ENCODE measurements around the gene EQTN.
"Not testable (repeated sequence)": the region's sequence is repeated elsewhere in the genome, so short reads cannot be mapped to it uniquely, and the experiment has no call there.

EQTN gene

DNA sequence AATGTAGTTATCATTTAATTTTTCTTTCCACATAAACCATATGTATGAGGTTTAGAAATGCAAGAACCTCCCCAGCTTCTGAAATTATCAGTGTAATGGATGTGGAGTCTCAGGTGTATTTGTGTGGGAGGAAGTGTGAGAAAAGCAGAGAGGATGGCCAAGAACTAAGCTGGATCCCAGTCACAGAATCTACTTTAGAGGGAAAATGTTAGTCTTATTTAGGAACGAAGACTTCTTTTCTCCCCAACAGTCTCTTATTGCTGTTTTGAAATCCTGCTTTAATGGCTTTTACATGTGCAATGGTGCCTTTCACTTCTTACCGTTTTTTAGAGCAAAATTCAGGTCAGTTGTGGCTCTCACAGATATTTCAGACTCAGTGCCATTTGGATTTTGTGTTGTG lies 3.0 kb downstream of the EQTN start:
- DNase-seq (ENCODE audit: low read depth in 2 of 2): no peak

- DNase-seq (ENCODE audit: low read depth in 2 of 2): no peak
Measured at GRCh38 chr9:27292659-27293405, 4.1 kb downstream of the EQTN start.

DNA sequence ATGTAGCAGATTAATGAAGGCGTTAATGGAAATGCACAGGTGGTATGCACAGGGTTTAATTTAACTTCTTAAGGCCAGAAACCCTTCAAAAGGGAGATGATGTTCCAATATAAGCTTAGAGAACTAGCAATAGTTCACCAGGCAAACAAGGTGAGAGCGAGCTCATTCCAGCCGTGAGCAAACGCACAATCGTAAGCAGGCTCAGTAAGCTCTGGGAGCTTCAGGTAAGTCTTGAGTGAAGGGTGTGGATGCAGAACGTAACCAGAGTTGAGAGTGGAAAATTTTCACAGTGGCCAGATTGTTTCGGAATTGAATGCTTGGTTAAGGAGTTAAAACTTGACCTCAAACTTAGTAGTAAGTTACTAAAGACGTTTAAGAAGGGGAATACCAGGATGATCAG lies 5.7 kb downstream of the EQTN start:
- no peak for DNase-seq (ENCODE audit: low read depth in 2 of 2)

GRCh38 chr9:27282269-27282668 lies 14.7 kb downstream of the EQTN start:
- DNase-seq (ENCODE audit: low read depth in 2 of 2): no peak

DNA sequence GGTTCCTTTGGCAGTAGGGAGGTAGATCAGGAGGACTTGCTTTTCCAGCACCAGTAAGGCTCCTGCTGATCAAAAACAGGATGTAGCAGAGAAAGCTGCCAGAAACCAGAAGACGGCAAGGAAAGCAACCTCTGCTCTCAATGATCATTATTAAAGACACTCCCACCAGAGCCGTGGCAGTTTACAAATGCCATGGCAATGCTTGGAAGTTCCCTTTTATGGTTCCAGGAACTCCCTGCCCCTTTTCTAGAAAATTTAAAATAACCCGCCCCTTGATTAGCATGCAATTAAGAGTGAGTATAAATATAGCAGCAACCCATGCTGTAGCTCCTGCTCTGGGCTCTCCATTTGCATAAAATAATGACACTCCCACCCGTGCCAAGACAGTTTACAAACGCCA lies 16.1 kb downstream of the EQTN start:
- no peak for DNase-seq (ENCODE audit: low read depth in 2 of 2)

DNA sequence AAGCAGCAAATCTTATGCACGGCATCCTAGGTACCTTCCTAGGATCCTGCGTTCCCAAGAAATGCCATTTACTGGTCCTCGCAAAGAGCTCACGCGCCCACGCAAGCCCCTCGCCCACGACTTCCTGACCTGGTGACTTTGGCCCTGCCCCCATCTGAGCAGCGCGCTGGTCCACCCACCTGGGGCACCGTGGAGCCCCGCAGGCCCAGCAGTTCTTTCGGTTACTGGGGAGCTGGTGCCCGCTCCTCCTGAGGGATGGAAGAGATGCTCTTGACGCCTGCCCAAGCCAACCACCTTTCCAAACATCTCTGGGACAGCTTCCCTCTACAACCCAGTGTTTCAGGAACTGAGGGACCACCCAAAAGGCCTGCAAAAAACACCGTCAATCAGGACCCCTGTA lies 16.7 kb downstream of the EQTN start:
- no peak for DNase-seq (ENCODE audit: low read depth in 2 of 2)

DNA sequence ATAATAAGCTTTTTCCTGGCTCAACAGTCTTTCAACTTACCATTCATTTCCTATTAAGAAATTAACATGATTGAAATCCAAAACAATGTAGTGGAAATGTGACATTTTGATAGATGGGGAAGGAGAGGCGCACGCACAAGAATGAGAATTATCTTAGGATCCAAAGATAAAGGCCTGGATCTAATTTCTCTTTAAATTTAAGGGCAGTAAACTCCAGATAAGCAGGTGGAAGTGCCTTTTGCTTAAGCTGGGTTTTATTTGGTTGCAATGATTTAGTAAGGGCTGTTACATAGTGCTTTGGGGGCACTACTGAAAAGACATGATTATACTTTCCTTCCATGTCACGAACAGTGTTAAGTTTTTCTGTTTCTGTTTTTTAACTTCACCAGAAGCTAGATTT lies 17.3 kb downstream of the EQTN start:
- no peak for DNase-seq (ENCODE audit: low read depth in 2 of 2)

DNA sequence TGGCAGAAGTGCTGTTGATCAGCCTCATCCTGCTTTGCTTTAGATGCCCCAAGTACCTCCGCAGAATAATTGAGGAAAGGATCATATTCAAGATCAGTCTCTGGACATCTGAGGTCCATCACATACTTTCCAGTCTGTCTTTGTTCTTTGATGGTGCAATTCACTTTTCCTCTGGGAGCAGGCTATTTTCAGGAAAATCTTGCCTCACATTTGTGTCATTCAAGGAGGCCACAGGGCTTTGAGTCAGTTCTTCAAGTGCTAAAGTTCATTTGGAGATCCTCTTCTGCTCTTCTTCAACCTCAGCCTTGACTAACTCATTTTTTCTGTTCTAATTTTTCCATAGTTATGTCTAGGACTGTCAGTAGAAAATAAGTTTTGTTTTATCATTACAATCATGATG lies 18.6 kb downstream of the EQTN start:
- DNase-seq (ENCODE audit: low read depth in 2 of 2): no peak

DNA sequence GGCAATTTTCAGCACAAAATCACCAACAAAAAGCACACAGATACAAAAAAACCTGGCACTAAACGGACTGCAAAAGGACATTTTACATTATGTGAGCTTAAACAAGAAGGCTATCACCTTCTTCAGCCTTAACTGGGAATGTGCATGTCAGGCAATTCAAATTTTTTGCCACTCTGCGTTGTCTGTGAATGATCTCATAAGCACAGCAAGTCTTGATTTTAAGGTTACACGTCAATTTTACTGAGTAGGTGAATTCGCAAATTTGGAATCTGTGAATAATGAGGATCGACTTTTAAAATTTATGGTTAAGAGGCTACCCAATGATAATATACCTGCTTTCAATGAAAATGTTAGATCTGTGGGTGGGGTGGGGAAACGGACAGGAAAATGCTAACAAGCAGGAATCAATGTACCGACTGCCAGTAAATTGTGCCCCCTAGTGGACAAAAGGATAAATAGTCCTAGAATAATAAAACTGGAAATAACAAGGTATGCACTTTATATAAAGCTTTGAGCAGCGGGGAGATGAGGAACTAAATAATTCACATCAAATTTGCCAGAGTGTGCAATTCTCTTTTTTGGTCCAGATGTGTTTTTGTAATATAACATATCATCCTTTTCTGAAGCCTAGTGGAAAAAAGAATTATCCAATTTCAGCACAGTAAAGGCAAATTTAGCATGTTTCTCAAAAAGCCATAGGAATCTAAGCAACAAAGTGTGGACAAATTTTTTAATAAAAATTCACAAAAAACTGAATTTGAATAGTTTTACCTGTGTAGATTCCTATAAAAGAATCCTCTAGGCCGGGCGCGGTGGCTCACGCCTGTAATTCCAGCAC lies 20.5 kb downstream of the EQTN start:
- no peak for DNase-seq (ENCODE audit: low read depth in 2 of 2)

GRCh38 chr9:27273186-27273585 lies 23.8 kb downstream of the EQTN start:
- no peak for DNase-seq (ENCODE audit: low read depth in 2 of 2)

DNA sequence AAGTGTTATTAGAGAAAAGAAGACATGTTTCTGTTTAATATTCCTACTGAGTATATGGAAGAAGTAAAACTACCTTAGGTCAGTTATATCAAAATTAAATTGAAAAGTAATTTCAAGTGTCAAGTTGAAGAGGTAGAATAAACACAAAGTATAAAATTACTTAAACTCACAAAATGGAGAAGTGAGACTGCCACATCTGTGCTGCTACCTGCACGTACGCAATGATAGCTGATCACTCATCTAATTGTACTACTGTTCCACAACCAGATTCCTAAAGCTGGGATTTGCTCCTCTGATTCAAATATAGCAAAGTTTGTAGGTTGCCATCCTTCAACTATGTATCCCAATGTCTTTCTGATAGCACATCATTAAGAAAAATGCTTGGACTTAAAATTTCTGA lies 24.8 kb downstream of the EQTN start:
- DNase-seq (ENCODE audit: low read depth in 2 of 2): no peak

- no peak for DNase-seq (ENCODE audit: low read depth in 2 of 2)
Measured at GRCh38 chr9:27261517-27262211, 35.3 kb downstream of the EQTN start.

DNA sequence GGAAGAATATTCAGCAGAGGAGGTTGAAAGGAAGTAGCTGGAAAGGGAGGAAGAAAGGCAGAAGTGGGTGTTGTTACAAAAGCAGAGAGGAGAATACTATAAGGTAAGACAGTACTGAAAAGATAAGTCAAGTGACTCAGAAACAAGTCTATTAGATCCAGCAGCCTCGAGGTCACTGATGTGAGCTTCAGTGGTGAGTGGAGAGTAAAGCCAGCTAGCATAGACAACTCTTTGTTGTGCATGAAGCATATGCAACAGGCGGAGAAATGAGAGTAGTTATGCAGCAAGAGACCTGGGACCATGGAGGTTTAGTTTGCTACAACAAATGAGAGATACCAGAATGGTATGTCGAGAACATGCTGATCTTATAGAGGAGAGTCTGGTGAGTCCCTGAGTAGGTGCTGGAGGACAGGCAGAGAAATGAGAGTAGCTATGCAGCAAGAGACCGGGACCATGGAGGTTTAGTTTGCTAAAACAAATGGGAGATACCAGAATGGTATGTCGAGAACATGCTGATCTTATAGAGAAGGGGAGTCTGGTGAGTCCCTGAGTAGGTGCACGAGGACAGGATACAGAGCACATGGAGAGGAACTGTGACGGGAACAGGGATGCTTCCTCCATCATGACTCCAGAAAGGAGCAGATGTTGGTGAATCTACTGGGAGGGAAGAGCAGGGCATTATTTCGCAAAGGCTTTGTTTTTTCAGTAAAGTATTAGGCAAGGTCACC lies 36.0 kb downstream of the EQTN start:
- DNase-seq (ENCODE audit: low read depth in 2 of 2): no peak

DNA sequence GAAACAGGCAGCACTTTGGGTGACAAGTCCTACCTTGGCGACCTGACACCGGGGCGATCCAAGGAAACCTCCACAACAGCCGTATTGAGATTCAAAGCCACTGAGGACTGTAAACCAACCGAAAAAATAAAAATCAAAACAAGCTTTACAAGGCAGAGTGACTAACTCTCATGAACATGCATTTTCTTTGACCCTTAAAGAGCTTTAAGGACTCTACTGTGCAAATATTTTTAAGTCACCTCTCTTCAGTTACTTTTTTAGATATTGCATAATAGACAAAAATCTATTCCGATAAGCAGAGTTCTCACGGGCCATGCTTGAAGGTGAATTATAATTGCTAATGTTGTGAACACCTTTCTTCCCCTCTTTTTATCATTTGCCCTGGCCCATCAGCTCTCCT lies 38.3 kb downstream of the EQTN start:
- DNase-seq (ENCODE audit: low read depth in 2 of 2): no peak

GRCh38 chr9:27248702-27249101 lies 48.2 kb downstream of the EQTN start:
- DNase-seq (ENCODE audit: low read depth in 2 of 2): no peak

DNA sequence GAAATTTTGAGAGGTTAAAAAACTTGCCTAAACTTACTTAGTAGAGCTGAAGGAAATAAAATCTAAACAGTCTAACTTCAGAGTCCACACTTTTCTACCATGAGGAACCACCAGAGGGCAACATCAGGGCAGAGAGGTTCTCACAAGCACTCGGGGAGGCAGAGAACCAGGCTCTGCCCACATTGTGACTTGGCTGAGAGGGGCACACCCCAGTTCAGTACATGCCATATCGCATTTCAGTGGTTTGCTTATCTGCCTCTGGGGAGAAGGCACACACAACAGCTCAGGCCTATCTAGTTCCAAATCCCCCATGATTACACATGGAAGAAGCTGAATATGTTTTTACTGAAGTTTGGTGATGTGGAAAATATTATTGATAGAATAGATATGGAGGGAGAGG lies 49.2 kb downstream of the EQTN start:
- no peak for DNase-seq (ENCODE audit: low read depth in 2 of 2)

- not testable (repeated sequence) for DNase-seq (ENCODE audit: low read depth in 2 of 2)
Measured at GRCh38 chr9:27239648-27240047, 57.3 kb downstream of the EQTN start.

All from stimulated activated CD8-positive, alpha-beta memory T cell treated with anti-CD3 and anti-CD28 coated beads, Interleukin-7, amount 100 ng/mL, for 1 hour (primary cell).